IMR-90 (cell line): ENCODE measurements around the gene RNF225. TPM values are rescaled to one million over a fixed set of nuclear protein-coding genes. Genes with fewer than 3 reads are reported as not detected.
A peak's percentile ranks its signal among the peaks of the same experiment; 100 is the strongest.

ENCODE experiments used
- ATAC-seq: fragments of 200-7000 bp; cut with Tn5 transposase; 2 replicates; pipeline ENCODE4 v1.9.1; 2020; ENCODE audit warnings: low read depth, mild to moderate bottlenecking, moderate library complexity
- BruUV-seq: library from RNA; stranded (reverse); fragments of 400-500 nt; replicated peaks from 2 replicates; lab custom pipeline; 2021; lab: Mats Ljungman, UMichigan
- CTCF ChIA-PET: fragments of 300-600 bp; formaldehyde crosslinking; extraction: SDS; loops from one replicate; lab custom pipeline; 2021; ENCODE audit warnings: antibody characterized with exemption; lab: Yijun Ruan, JAX
- POLR2A ChIA-PET: fragments of 300-600 bp; sonication (Branson Sonifier 250); formaldehyde crosslinking; loops from one replicate; lab custom pipeline; 2022; ENCODE audit warnings: antibody characterized with exemption; ENCODE audit not compliant: unreplicated experiment; lab: Charles Lee
- DNase-seq: peaks from one replicate; pipeline ENCODE4 v3.0.0; 2013
- H2AFZ ChIP-seq: replicated peaks from 2 replicates; pipeline ENCODE3; 2013; ENCODE audit warnings: low read length, mild to moderate bottlenecking; ENCODE audit not compliant: poor library complexity
- H2AK5ac ChIP-seq: 2 replicates; pipeline ENCODE4 v1.6.1; 2013; ENCODE audit warnings: low read depth, low read length, inconsistent platforms
- H2AK9ac ChIP-seq: replicated peaks from 2 replicates; pipeline ENCODE3; 2013; ENCODE audit warnings: mild to moderate bottlenecking, low read depth, low read length, moderate library complexity; ENCODE audit not compliant: poor library complexity
- H2BK120ac ChIP-seq: 2 replicates; pipeline ENCODE4 v1.6.1; 2013; ENCODE audit warnings: low read depth, low read length, inconsistent platforms
- H2BK15ac ChIP-seq: 3 replicates; pipeline ENCODE4 v1.6.1; 2013; ENCODE audit warnings: low read depth, low read length, inconsistent platforms
- H2BK20ac ChIP-seq: 2 replicates; pipeline ENCODE4 v1.6.1; 2013; ENCODE audit warnings: low read depth, mild to moderate bottlenecking, inconsistent platforms, low read length, moderate library complexity
- H2BK5ac ChIP-seq: 2 replicates; pipeline ENCODE4 v1.6.1; 2013; ENCODE audit warnings: mild to moderate bottlenecking, low read depth, low read length, inconsistent platforms; ENCODE audit not compliant: poor library complexity, severe bottlenecking
- H3K14ac ChIP-seq: replicated peaks from 2 replicates; pipeline ENCODE4 v1.6.1; 2013; ENCODE audit warnings: low read depth, low read length, inconsistent platforms
- H3K18ac ChIP-seq: 2 replicates; pipeline ENCODE4 v1.6.1; 2013; ENCODE audit warnings: low read depth, low read length, control low read depth
- H3K23ac ChIP-seq: 2 replicates; pipeline ENCODE4 v1.6.1; 2013; ENCODE audit warnings: low read depth, low read length, inconsistent platforms
- H3K27ac ChIP-seq: 2 replicates; pipeline ENCODE4 v1.5.1; 2013; ENCODE audit warnings: mild to moderate bottlenecking, control low read depth, low read length; ENCODE audit not compliant: insufficient read depth
- H3K27me3 ChIP-seq: 2 replicates; pipeline ENCODE4 v1.6.1; 2013; ENCODE audit warnings: low read length; ENCODE audit not compliant: control insufficient read depth, insufficient read depth
- H3K36me3 ChIP-seq: 2 replicates; pipeline ENCODE4 v1.6.1; 2013; ENCODE audit warnings: low read length, mixed read lengths; ENCODE audit not compliant: control insufficient read depth, insufficient read depth
- H3K4ac ChIP-seq: 2 replicates; pipeline ENCODE4 v1.6.1; 2013; ENCODE audit warnings: low read depth, low read length, inconsistent platforms
- H3K4me1 ChIP-seq: 2 replicates; pipeline ENCODE4 v1.6.1; 2013; ENCODE audit warnings: low read length, mixed read lengths; ENCODE audit not compliant: control insufficient read depth, insufficient read depth
- H3K4me2 ChIP-seq: 2 replicates; pipeline ENCODE4 v1.6.1; 2013; ENCODE audit warnings: low read depth, mild to moderate bottlenecking, control low read depth, low read length, moderate library complexity
- H3K4me3 ChIP-seq: 2 replicates; pipeline ENCODE4 v1.5.1; 2013; ENCODE audit warnings: low read depth, mild to moderate bottlenecking, control low read depth, low read length, moderate library complexity; ENCODE audit not compliant: insufficient read depth
- H3K56ac ChIP-seq: 2 replicates; pipeline ENCODE4 v1.6.1; 2013; ENCODE audit warnings: low read length, inconsistent platforms; ENCODE audit not compliant: insufficient read depth; ENCODE audit errors: extremely low read depth
- H3K79me1 ChIP-seq, 2 experiments: 2 replicates each; pipeline ENCODE4 v1.6.1; 2013; ENCODE audit warnings: low read length in 2 of 2, inconsistent platforms in 1 of 2, low read depth in 1 of 2
- H3K9ac ChIP-seq: 2 replicates; pipeline ENCODE4 v1.6.1; 2013; ENCODE audit warnings: low read depth, low read length, control low read depth
- H3K9me1 ChIP-seq: 2 replicates; pipeline ENCODE4 v1.6.1; 2013; ENCODE audit warnings: low read length, inconsistent platforms; ENCODE audit not compliant: insufficient read depth
- H3K9me3 ChIP-seq: 2 replicates; pipeline ENCODE4 v1.6.1; 2013; ENCODE audit warnings: low read length; ENCODE audit not compliant: control insufficient read depth, insufficient read depth
- H4K20me1 ChIP-seq: 2 replicates; pipeline ENCODE4 v1.6.1; 2013; ENCODE audit warnings: low read length, inconsistent platforms; ENCODE audit not compliant: insufficient read depth
- H4K5ac ChIP-seq: 2 replicates; pipeline ENCODE4 v1.6.1; 2013; ENCODE audit warnings: mild to moderate bottlenecking, low read depth, low read length, control low read depth
- H4K8ac ChIP-seq, 2 experiments: 2 replicates each; pipeline ENCODE4 v1.6.1; 2013; ENCODE audit warnings: low read depth in 2 of 2, low read length in 2 of 2, control low read depth in 1 of 2, inconsistent platforms in 1 of 2
- H4K91ac ChIP-seq: 2 replicates; pipeline ENCODE4 v1.6.1; 2013; ENCODE audit warnings: low read depth, low read length, inconsistent platforms; ENCODE audit not compliant: insufficient read depth
- BHLHE40 ChIP-seq: fragments of 150-350 bp; IDR thresholded peaks from 2 replicates; pipeline ENCODE4 v1.6.1; 2016; ENCODE audit warnings: mild to moderate bottlenecking, low read depth, low read length
- CEBPB ChIP-seq: IDR thresholded peaks from 2 replicates; pipeline ENCODE4 v1.6.1; 2012; ENCODE audit warnings: low read depth, low read length, improper control_type of control experiment
- CHD1 ChIP-seq: IDR thresholded peaks from 2 replicates; pipeline ENCODE4 v1.6.1; 2012; ENCODE audit warnings: low read depth, low read length, improper control_type of control experiment
- CTCF ChIP-seq: conservative IDR thresholded peaks from 2 replicates; pipeline ENCODE4 v1.5.1; 2012; ENCODE audit warnings: mild to moderate bottlenecking, low read depth, low read length, improper control_type of control experiment
- ELK1 ChIP-seq: fragments of 150-350 bp; IDR thresholded peaks from 2 replicates; pipeline ENCODE4 v1.6.1; 2016; ENCODE audit warnings: low read depth, mild to moderate bottlenecking, low read length, moderate library complexity, borderline replicate concordance
- FOS ChIP-seq: fragments of 150-350 bp; IDR thresholded peaks from 2 replicates; pipeline ENCODE4 v1.6.1; 2016; ENCODE audit warnings: low read depth, low read length
- MAFK ChIP-seq: IDR thresholded peaks from 2 replicates; pipeline ENCODE4 v1.6.1; 2012; ENCODE audit warnings: low read depth, low read length, improper control_type of control experiment
- MAZ ChIP-seq: IDR thresholded peaks from 2 replicates; pipeline ENCODE4 v1.6.1; 2012; ENCODE audit warnings: low read depth, mild to moderate bottlenecking, low read length, improper control_type of control experiment, moderate library complexity, borderline replicate concordance
- POLR2A ChIP-seq: IDR thresholded peaks from 2 replicates; pipeline ENCODE4 v1.6.1; 2012; ENCODE audit warnings: mild to moderate bottlenecking, low read depth, low read length
- RAD21 ChIP-seq: IDR thresholded peaks from 2 replicates; pipeline ENCODE4 v1.6.1; 2012; ENCODE audit warnings: low read length, improper control_type of control experiment
- SMC3 ChIP-seq: fragments of 150-350 bp; IDR thresholded peaks from 2 replicates; pipeline ENCODE4 v1.6.1; 2016; ENCODE audit warnings: low read depth, mild to moderate bottlenecking, antibody characterized with exemption, low read length, moderate library complexity
- USF2 ChIP-seq: fragments of 150-350 bp; IDR thresholded peaks from 2 replicates; pipeline ENCODE4 v1.6.1; 2017; ENCODE audit warnings: mild to moderate bottlenecking, antibody characterized with exemption, low read length, low read depth
- WGBS, 2 experiments: methylation state at CpG; one replicate each; pipeline versions ENCODE4 v1.1.5 to v1.1.7; 2013; ENCODE audit warnings: missing lambda C conversion rate in 2 of 2; ENCODE audit not compliant: insufficient read length in 1 of 2; ENCODE audit errors: extremely low coverage in 2 of 2; 5-methylcytosine and 5-hydroxymethylcytosine counted together
- dilution Hi-C: fragments of 300-500 bp; cut with HindIII; formaldehyde crosslinking; loops from one replicate; pipeline ENCODE4 v1.14.3; 2018; ENCODE audit warnings: low sequenced_read_pairs; ENCODE audit not compliant: unreplicated experiment
- in situ Hi-C: fragments of 300-500 bp; cut with MboI; formaldehyde crosslinking; loops from 3 replicates; pipeline ENCODE4 v1.14.3; 2019; ENCODE audit warnings: low sequenced_read_pairs, inconsistent platforms, mixed read lengths
- intact Hi-C: fragments of 100-400 bp; cut with micrococcal nuclease; formaldehyde crosslinking; loops from 2 replicates; pipeline ENCODE4 v1.10.0; 2022
- polyA plus RNA-seq, 3 experiments: library from polyadenylated mRNA; depleted of rRNA; stranded (reverse); fragments of >200 nt; gene quantifications; 2 replicates each; pipeline ENCODE4 v1.2.3, GENCODE V29; 2012; ENCODE audit warnings: low replicate concordance in 1 of 3
- total RNA-seq: library from RNA; depleted of rRNA; stranded (reverse); fragments of >200 nt; gene quantifications from 2 replicates; pipeline ENCODE4 v1.2.3, GENCODE V29; 2012

The RNF225 gene
- total and polyA plus RNA-seq, 2 of the 4 experiments (the other 2 are of a cell fraction): 0.10 TPM; not detected in 1

GRCh38 chr19:58409010-58409790 lies 13.7 kb downstream of the RNF225 start:
- peak overlapping the region; percentile 64 for H3K14ac ChIP-seq
- H4K91ac ChIP-seq: peak overlapping the region; percentile 76
- no peaks in the 10 kb centered on the region for H3K27me3 ChIP-seq
- no peak overlapping the region for H2BK20ac ChIP-seq
- 0% methylated on average over 19 of the region's 34 CpGs; no CpG with 5 or more reads in 1 of the 2 experiments for WGBS, 2 experiments
- peak overlapping the region; percentile 91 for H2AFZ ChIP-seq
- no peak overlapping the region; the same call in 1 of the 2 replicates for H3K18ac ChIP-seq
- H3K36me3 ChIP-seq: no peaks in the 10 kb centered on the region
- DNase-seq (peak; percentile 22), ATAC-seq (peak; percentile 36)
- peak overlapping the region; percentile 70 for H3K23ac ChIP-seq
- TF ChIP-seq FOS: no peak
- TF ChIP-seq CEBPB: no peak
- no peak for TF ChIP-seq USF2
- no peak for TF ChIP-seq CTCF
- no peak for TF ChIP-seq MAFK
- TF ChIP-seq RAD21: no peak
- TF ChIP-seq POLR2A: no peak
- TF ChIP-seq BHLHE40: no peak
- TF ChIP-seq CHD1: no peak
- TF ChIP-seq ELK1: no peak
- TF ChIP-seq SMC3: no peak
- TF ChIP-seq MAZ: no peak
- H4K20me1 ChIP-seq: peaks cover 12% of the 10 kb centered on the region
- POLR2A ChIA-PET: no interaction called here
- peak overlapping the region; percentile 80 for H2AK5ac ChIP-seq
- peak overlapping the region; percentile 28 to 68 for H4K8ac ChIP-seq
- H3K9me1 ChIP-seq: peaks cover 21% of the 10 kb centered on the region
- no TSS peak for BruUV-seq
- intact Hi-C loops: loop anchor here (2.0 kb wide), 1 partner anchor 32 kb away; the partner anchor contains the start of gene ZNF132
- peak overlapping the region; percentile 18; the same call in 1 of the 2 replicates for H2BK120ac ChIP-seq
- H2BK15ac ChIP-seq: no peak overlapping the region
- peak overlapping the region; percentile 98 for H2AK9ac ChIP-seq
- peak overlapping the region; percentile 90 for H3K4me2 ChIP-seq
- H3K9me3 ChIP-seq: no peaks in the 10 kb centered on the region
- H3K9ac ChIP-seq: peak overlapping the region; percentile 78
- H4K5ac ChIP-seq: peak overlapping the region; percentile 38
- CTCF ChIA-PET: no interaction called here
- H3K4ac ChIP-seq: peak overlapping the region; percentile 83
- H3K27ac ChIP-seq: peak overlapping the region; percentile 80
- peak overlapping the region; percentile 57 for H2BK5ac ChIP-seq
- H3K79me1 ChIP-seq: peaks cover 26 to 42% of the 10 kb centered on the region in 2 experiments
- in situ Hi-C loops: no loop called here
- peak overlapping the region; percentile 36; the same call in 1 of the 2 replicates for H3K56ac ChIP-seq
- dilution Hi-C loops: no loop called here
- H3K4me3 ChIP-seq: peak overlapping the region; percentile 95
- H3K4me1 ChIP-seq: peaks cover 11% of the 10 kb centered on the region
